ENCODE data around the gene PERM1.

DNA sequence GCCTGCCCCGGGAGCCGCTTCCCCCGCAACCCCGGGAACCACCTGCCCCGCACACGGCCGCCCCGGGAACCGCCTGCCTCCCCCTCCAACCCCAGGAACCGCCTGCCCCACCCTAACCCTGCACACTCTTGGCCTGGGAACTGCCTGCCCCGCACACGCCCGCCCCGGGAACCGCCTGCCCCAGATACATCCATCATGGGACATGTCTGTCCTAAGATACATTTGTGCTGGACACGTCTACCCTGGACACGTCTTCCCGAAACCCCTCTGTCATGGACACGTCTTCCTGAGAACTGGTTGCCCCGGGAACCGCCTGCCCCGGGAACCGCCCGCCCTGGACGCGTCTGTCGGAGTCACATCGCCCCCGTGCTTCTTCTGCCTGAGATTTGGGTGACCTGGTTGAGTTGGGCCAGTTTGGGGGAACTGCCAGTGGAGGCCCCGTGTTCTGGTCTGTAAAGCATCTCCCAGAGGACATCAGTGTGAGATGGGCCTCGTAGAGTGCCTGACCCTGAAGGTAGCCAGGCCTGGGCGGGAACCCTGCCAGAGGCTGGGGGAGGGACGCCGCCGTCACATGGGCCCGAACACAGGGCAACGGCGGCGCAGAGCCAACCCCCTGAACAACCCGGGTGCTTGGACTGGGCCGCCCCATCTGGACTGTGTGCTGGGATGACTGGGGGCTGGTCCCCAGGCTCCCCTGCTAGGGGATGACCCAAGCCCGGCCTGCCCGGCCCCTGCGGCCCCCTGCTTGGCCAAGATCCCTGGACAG is 3.6 kb downstream of the PERM1 start:
- no peak for TF ChIP-seq EZH2phosphoT487 (IDR thresholded peaks at IDR 0.05; ENCODE audit: insufficient read depth, low read depth)
- TF ChIP-seq EZH2 (IDR thresholded peaks at IDR 0.05; ENCODE audit: insufficient read depth, poor library complexity, severe bottlenecking): no peak

All from GM23248 (cell line).